Stimulated activated CD8-positive, alpha-beta memory T cell treated with anti-CD3 and anti-CD28 coated beads, Interleukin-15, amount 100 ng/mL, for 48 hours (primary cell): ENCODE results near the gene CFAP99.
"Not testable (repeated sequence)": the region's sequence is repeated elsewhere in the genome, so short reads cannot be mapped to it uniquely, and the experiment has no call there.

Source experiments
- DNase-seq, 2 donors: peaks; one replicate each; pipeline ENCODE4 v3.0.0-alpha.2; 2020; ENCODE audit warnings: low read depth in 2 of 2

Gene CFAP99

DNA sequence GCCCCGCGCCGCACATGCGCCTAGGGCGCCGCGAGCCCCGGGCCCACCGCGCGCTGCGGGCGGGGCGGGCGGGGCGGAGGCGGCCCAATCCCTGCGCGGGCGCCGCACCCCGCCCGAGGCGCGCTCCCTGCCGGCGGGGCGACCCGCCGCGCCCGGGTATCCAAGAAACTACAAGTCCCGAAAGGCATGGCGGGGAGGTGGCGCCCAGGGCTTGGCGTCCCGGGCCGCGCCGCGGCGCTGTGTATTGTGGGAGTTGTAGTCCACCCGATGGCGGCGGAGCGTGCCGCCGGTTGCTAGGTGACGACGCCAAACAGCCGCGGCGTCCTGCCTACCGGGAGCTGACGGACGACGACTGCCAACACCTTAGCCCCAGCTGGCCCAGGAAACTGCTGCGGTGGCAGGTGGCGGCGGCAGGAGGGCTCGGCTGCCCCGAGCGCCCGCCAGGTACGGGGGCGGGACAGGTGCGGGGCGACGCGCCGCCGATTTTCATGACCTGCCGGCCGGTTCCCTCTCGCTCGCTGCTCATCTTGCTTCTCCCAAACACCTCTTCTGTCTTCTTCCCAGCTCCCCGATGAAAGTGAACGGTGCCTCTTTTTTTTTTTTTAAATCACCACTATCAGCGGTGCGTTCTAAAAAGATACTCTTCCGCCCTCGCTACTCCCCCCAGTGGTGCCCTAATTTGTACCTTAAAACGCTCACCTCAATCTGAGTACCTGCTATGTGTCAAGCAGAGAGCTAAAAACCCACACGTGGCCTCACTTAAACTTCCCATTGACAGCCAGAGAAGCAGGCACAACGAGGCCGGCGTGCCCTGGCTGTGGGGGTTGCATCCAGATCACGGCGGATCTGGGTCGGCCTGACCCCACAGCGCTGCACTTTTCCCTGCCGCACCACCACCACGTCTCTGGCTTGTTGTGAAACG is at the start of gene CFAP99:
TSS of gene CFAP99 (plus strand) at position 306 of the 922 bp plus-strand sequence.
- DNase-seq = peak; percentile 96 to 98

DNA sequence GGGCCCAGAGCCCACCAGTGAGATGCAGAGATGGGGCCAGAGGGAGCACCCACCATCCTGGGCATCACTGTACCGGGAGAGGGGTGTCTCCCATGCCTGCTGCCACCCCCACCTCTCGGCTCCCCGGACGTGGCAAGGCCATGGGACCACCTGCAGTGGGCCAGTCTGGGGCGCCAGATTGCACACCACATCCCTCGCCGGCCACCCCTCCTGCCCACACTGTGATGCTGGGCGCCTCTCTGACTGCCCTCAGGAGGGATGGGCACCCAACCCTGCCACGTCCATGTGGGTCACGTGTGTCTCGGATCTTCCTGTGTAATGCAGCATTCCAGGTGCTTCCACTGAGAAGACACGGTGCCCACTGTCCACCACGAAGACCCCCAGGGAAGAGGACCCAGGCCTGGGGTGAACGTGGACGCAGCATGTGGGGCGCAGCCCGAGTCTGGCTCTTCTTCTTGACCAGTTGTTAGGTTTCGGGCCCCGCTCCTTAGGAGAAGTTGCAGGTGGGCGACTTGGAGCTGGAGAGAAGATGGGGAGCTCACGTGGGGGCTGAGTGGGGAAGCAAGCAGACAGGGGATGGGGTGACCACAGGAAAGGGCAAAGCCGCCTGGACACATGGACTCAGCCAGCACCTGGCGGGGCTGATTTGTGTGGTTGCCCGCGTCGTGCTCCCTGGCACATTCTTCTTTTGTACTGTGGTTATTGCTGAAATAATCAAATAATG is 48.0 kb upstream of the CFAP99 start:
- no peak for DNase-seq

DNA sequence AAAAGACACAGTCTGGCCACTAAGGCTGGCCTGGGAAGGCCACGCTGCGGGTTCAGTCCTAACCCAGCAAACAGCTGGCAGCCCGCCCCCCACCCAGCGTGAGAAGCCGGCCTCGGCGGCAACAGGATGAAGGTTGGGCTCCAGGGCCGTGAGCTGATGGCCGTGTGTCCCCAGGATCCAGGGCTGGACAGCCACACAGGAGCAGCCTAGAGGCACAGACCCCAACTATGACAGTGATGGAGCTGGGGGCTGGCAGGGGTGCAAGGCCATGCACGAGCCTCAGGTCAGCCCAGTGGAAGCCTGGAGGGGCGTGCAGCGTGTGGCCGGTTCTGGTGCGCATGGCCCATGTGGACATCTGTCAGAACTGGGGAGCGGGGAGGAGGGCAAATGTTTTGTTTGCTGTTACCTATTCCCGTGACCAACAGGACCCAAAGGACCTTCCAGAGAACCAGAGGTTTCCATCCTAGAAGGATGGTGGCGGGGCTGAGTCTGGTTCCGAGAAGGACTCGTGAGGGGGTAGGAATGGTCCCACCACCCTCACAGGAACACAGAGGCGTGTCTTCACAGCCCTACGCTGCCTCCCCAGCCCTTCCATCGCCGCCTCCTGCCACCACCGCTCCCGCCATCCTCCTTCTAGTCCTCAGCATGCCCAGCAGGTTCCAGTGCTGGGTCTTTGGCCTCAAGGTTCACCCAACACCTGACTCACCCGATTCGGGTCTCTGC is 46.8 kb upstream of the CFAP99 start:
- no peak for DNase-seq

DNA sequence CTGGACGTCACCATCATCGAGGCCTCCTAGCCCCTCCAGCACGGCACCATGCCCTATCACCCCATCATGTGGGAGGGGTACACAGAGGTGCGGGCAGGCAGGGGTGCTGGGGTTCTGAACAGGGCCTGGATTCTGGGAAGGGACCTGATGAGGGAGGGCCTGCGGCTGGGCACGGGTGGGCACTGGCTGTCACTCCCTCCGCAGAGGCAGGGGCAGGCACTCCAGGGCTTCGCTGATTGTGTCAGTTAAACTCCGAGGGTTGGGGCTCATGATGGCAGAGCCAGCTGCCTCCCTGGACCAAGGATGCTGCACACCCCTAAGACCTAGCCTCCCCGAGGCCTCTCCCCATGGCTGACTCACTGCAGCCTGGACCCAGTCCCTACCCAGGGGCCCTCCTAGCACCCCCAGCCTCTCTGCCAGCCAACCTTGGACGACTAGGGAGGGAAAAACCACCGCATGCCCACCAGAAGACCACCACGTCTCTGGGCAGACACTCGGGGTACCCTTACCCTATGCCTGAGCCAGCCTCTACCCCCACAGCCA is 46.2 kb upstream of the CFAP99 start:
- DNase-seq = no peak

DNA sequence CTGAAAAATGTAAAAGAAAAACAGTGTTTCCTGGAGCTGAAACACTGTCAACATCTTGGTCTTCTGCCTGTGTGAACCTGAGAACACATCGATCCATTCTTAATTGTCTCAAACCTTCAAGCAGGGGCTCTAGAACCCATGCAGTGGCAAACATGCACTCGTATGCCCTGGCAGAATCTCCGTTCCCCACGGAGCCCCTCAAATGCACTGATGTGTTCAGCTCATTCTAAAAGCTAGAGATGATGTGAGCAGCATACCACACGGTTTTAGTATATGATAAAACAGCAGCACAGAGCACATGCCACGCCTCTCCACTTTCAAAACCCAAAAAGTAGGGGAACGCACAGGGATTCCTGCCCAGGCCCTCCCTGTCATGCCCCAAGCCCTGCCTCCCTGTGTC is 45.2 kb upstream of the CFAP99 start:
- DNase-seq = no peak

DNA sequence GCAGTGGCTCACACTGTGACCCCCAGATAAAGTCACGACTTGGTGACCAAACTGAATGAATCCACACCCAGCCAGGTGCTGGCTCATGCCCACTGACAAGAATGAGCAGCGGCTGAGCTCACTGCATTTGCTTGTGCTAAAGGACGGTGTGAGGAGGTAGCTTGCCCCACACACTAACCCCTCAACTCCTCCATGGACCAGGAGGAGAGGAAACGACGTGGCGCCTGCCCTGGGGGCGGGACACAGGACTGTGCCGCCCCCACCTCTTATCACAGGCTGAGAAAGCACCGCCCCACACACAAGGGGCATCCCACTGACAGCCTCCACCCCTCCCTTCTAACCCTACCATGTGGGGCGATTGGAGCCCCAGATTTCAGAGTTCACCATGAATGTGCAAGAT is 43.3 kb upstream of the CFAP99 start:
- DNase-seq = no peak

DNA sequence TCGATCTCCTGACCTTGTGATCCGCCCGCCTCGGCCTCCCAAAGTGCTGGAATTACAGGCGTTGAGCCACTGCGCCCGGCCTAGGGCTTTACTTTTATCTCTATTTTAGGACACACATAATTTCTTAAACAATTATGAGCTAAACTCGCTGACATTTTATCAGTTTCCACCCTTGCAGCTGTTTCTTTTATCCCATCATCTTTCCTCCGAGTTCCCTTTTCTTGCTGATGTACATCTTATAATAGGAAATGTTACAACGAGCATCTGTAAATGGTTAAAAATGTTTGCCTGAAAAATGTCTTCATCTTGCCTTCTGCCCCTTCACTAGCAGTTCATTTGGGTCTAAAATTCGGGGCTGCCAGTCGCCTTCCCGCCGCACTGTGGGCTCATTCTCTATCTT is 41.5 kb upstream of the CFAP99 start:
- DNase-seq = no peak

DNA sequence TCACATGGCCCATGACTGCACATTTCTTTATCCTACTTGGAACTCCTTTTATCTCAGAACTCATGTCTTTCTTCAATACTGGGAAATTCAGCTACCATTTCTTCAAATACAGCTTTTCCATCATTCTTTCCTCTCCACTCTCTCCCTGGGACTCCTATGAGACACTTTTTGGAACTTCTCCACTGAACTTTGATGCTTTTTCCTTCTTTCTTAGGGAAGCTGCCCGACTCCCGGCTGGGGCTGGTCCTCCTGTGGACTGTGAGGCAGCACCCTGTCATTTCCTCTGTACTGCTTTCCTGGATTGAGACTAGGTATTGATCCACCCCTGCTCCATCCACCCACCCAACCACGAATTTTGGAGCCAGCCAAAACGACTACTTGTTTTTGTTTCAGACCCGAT is 40.4 kb upstream of the CFAP99 start:
- no peak for DNase-seq

DNA sequence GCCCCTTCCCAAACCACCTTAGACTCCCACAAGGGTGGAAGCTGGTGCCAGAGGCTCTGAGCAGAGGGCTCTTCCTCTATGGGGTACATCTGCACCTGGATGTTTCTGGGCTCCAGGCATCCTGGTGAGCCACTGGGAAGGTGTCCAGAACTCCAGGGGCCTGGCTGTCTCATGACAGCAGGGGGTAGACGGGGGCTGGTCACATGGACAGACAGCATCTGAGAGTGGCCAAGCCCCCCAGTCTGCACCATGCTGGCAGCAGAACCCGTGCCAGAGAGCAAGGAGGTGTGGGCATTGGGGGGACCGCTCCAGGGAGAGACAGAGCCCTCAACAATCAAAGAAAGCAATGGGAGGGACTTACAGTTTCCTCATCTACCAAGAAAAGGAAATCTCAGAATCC is 39.9 kb upstream of the CFAP99 start:
- DNase-seq = no peak

DNA sequence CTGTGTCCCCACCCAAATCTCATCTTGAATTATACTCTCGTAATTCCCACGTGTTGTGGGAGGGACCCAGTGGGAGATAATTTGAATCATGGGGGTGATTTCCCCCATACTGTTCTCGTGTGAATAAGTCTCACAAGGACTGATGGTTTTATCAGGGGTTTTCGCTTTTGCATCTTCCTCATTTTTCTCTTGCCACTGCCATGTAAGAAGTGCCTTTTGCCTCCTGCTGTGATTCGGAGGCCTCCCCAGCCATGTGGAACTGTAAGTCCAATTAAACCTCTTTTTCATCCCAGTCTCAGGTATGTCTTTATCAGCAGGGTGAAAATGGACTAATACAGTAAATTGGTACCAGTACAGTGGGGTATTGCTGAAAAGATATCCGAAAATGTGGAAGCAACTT is 38.2 kb upstream of the CFAP99 start:
- not testable (repeated sequence) for DNase-seq

DNA sequence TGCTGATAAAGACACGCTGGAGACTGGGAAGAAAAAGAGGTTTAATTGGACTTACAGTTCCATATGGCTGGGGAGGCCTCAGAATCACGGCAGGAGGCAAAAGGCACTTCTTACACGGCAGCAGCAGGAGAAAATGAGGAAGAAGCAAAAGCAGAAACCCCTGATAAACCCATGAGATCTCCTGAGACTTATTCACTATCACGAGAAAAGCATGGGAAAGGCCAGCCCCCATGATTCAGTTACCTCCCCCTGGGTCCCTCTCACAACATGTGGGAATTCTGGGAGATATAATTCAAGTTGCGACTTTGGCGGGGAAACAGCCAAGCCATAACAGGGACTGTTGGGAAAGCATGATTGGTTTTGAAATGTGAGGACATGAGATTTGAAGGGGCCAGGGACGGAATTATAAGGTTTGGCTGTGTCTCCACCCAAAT is 36.0 kb upstream of the CFAP99 start:
- not testable (repeated sequence) for DNase-seq

DNA sequence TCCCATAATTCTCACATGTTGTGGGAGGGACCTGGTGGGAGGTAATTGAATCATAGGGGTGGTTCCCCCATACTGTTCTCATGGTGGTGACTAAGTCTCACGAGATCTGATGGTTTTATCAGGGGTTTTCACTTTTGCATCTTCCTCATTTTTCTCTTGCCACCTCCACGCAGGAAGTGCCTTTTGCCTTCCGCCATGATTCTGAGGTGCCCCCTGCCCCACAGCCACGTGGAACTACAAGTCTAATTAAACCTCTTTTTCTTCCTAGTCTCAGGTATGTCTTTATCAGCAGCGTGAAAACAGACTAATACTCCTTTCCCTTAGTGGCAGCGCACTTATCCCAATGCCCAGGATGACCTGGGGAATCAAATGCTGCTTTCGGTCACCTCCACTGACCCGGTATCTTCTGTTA is 35.5 kb upstream of the CFAP99 start:
- DNase-seq = not testable (repeated sequence)

DNA sequence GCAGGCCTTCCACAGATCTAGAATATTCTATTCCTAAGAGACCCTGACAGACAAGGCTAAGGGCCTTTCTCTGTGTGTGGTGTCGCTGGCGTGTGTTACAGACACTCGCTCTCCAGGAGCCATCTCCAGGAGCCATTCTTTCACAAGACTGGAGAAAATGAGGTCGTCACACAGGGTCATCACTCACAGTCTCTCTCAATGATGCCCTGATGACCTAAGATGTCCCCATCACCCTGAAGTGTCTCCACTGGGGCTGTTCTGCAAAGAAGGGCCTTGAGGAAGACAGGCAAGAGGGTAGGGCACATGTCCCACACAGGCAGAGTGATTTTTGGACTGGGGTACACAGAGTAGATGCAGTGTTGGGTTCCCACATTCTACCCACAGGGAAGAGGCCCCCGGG is 35.0 kb upstream of the CFAP99 start:
- DNase-seq = no peak

DNA sequence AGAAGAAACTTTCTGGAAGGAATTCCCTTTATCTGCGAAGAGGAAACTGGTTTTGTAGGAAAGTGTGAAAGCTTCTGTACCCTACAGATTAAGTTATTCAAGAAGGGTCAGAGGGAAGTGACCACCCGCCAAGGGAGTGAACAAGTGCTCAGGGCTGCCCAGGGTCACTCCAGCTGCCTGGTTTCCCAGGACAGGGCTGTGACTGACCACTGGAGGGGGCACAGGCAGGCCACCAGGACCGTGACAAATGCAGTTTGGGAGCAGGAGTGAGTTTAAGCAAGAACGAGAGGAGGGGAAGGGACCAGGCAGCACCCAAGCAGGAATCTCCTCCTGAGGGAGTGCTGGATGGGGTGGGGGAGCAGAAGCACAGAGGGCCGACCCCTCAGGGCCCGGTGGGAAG is 34.5 kb upstream of the CFAP99 start:
- no peak for DNase-seq

DNA sequence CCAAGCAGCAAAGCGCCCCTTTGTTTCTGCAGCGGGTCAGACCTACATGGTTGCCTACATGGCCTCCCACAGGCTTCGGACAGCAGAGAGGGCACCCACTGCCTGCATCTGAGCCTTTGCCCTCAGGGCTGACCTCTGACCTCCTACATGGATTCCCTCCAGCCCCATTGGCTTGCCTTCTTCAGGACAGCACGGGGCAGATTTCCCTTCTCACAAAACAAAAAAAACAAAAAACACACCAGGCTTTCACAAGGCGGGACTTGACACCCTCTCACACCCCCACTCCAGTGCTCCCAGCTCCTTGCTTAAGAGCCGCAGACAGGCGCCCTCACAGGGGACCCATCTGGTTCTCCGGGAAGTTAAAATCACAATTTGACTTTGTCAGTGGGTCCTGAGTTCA is 33.2 kb upstream of the CFAP99 start:
- no peak for DNase-seq

DNA sequence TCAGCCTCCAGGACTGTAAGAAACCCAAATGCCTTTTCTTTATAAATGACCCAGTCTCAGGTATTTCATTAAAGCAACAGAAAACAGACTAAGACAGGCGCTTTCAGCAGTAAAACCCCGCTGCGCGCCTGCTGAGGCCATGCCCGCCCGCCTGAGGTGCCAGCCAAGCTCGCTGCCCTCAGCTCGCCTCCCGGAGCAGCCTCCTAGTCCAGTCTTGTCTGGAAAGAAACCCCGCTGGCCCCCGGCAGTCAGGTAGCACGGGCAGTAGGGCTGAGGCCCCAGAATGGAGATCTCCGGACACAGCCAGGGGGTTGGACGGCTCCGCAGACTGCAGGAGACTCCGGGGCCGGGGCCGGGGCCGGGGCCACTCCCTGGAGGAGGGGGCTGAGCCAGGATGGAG is 32.0 kb upstream of the CFAP99 start:
- DNase-seq = no peak

DNA sequence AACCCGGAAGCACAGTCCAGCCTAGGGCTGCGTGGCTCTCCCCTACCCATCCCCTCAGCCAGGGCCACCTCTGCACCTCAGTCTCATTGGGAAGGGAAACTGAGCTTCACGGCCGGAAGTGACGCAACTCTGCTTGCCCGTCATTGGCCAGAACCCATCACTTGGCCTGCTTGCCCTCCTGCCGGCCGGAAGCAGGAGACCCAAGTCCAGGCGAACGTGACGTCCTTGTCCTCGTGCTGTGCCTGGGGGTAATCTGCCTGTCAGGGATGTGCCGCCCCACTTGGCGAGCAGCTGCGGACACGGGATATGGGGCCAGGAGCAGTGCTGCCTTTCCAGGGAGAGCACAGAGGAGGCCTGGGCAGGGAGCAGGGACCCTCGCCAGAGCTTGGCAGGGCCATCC is 31.5 kb upstream of the CFAP99 start:
- DNase-seq = no peak

DNA sequence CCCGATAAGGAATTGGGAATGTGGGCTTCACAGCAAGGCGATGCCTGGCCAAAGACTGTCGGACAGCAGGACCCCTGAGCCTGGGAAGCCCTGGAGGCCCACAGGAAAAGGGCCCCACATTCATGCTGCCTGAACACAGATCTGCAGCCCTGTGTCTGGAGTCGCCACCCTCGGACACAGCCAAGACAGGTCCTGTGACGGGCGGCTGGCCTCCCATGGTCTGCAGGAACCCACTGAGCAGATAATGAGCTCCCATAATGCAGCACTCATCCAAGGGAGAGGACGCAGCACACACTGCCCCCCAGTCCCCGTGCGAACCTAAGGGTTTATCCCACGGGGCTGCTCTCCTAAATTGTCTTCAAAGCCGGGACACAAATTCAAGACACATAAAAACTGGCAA is 30.9 kb upstream of the CFAP99 start:
- DNase-seq = no peak

DNA sequence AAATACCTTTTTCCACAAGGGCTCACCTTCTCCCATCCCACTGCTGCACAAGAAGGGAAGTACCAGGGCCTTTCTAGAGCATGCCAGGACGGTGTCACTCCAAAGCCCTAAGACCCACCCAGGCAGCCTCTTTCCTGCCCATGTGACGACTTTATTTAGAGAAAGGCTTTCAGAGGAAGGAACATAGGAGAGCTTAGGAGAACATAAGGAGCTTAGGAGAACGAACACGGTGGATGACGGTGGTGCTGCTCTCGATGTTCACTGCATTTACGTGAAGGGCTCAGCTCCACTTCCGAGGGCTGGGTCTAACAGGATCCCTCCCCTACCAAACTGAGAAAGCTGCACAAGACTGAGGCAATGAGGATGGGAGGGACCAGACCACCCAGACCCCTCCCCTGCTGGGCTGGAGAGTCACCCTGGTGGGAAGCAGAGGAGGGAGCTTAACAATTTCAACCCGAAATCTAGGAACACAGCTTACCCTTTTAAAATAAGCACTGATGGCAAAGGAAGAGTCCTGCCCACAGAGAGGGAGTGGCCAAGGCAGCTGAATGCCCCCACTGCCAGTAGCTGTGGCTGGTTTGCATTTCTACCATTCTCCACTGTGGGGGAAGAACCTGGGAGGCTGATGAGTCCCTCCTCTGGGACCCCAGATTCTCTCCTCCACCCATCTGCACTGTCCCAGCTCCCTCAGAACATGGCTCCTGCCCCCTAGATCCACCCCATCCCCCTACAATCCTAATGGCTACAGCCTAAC is 30.1 kb upstream of the CFAP99 start:
- DNase-seq = no peak

DNA sequence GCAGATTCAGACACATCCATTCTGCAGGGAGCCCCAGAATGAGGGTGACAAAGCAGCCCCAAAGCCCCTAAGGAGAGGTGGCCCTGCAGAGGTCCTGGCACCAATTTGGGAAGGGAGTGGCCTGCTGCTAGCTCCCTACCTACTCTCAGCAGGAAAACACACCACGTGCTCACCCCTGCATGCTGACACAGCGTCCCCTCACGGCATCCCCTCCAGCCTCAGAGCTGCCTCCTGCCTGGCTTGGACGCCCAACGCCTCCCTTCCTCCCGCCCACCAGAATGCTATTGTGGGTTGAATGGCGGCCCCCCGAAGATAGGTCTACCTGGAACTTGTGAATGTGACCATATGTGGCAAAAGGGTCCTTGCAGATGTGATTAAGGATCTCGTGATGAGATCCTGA is 29.1 kb upstream of the CFAP99 start:
- DNase-seq = no peak

DNA sequence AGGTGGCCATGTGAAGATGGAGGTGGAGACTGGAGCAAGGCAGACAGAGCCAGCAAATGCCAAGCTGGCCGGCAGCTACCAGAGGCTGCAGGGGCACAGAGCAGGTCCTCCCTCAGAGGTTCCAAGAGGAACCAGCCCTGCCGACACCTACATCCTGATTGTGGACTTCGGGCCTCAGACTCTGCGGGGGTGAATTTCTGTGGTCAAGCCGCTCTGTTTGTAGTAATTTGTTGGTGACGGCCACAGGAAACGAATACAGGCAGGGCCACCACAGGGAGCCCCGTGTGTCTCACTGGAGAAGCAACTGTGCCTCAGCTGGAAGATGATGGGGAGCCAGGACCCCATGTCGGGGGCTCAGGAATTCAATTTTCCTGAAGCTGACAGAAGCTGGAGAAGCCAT is 28.6 kb upstream of the CFAP99 start:
- no peak for DNase-seq
